ENCODE data around the gene STAC3.

DNA sequence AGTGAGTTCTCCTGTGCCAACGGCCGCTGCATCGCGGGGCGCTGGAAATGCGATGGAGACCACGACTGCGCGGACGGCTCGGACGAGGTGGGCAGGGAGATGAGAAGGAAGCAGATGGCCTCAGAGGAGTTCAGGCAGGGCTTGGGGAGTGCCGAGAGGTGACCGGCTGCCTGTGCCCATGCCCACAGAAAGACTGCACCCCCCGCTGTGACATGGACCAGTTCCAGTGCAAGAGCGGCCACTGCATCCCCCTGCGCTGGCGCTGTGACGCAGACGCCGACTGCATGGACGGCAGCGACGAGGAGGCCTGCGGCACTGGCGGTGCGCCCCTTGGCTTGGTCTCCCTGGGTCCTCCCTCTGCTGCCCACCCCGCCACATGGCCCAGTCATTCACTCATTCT, 47.8 kb downstream of the STAC3 start:
- no peak for TF ChIP-seq POLR2A (IDR thresholded peaks at IDR 0.05)
- TF ChIP-seq, protein P1, sequence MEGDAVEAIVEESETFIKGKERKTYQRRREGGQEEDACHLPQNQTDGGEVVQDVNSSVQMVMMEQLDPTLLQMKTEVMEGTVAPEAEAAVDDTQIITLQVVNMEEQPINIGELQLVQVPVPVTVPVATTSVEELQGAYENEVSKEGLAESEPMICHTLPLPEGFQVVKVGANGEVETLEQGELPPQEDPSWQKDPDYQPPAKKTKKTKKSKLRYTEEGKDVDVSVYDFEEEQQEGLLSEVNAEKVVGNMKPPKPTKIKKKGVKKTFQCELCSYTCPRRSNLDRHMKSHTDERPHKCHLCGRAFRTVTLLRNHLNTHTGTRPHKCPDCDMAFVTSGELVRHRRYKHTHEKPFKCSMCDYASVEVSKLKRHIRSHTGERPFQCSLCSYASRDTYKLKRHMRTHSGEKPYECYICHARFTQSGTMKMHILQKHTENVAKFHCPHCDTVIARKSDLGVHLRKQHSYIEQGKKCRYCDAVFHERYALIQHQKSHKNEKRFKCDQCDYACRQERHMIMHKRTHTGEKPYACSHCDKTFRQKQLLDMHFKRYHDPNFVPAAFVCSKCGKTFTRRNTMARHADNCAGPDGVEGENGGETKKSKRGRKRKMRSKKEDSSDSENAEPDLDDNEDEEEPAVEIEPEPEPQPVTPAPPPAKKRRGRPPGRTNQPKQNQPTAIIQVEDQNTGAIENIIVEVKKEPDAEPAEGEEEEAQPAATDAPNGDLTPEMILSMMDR (IDR thresholded peaks at IDR 0.05): no peak
